Measurements from ENCODE around the gene ZNF865. TPM values are rescaled to one million over a fixed set of nuclear protein-coding genes. Genes with fewer than 3 reads are reported as not detected.

ZNF865 gene
- polyA plus RNA-seq, 1 donor from 2014 or later = 1.7 TPM

GRCh38 chr19:55637534-55637933, 32.1 kb downstream of the ZNF865 start:
- no peaks in the 10 kb centered on the region for H3F3A ChIP-seq (ENCODE audit: insufficient read depth, low read length, poor library complexity, severe bottlenecking)
- no peaks in the 10 kb centered on the region for H3K36me3 ChIP-seq (ENCODE audit: insufficient read depth, low read length)
- no peaks in the 10 kb centered on the region for H3K9me3 ChIP-seq (ENCODE audit: low read length)
- no peak overlapping the region for H3K9ac ChIP-seq (ENCODE audit: low read length)
- H3K4me2 ChIP-seq (ENCODE audit: low read length) = no peak overlapping the region
- H3K27ac ChIP-seq (ENCODE audit: low read length) = no peak overlapping the region
- H3K27me3 ChIP-seq (ENCODE audit: insufficient read depth, low read depth, low read length) = no peaks in the 10 kb centered on the region
- H3K4me3 ChIP-seq (ENCODE audit: low read length) = no peak overlapping the region
- peaks cover 35% of the 10 kb centered on the region for H3K79me2 ChIP-seq (replicated peaks; ENCODE audit: insufficient read depth, low read length)
- no peaks in the 10 kb centered on the region for H4K20me1 ChIP-seq (ENCODE audit: insufficient read depth)
- H2AFZ ChIP-seq (ENCODE audit: low read depth, low read length) = no peak overlapping the region
- no peaks in the 10 kb centered on the region for H3K9me2 ChIP-seq (ENCODE audit: insufficient read depth, low read length)
- no peak for TF ChIP-seq TAF1 (IDR thresholded peaks at IDR 0.05; ENCODE audit: low read depth)
- TF ChIP-seq SMC3 (conservative IDR thresholded peaks at IDR 0.05; ENCODE audit: poor library complexity) = no peak
- TF ChIP-seq MXI1 (conservative IDR thresholded peaks at IDR 0.05; ENCODE audit: poor library complexity, severe bottlenecking) = no peak

GRCh38 chr19:55638864-55639359, 33.5 kb downstream of the ZNF865 start:
- Histone ChIP-seq H3K4me3 (ENCODE audit: low read length) (no peak overlapping the region), H3K79me2 (replicated peaks; ENCODE audit: insufficient read depth, low read length) (peaks cover 41% of the 10 kb centered on the region), H4K20me1 (ENCODE audit: insufficient read depth) (no peaks in the 10 kb centered on the region), H3K36me3 (ENCODE audit: insufficient read depth, low read length) (no peaks in the 10 kb centered on the region), H2AFZ (ENCODE audit: low read depth, low read length) (no peak overlapping the region), H3K4me2 (ENCODE audit: low read length) (no peak overlapping the region), H3F3A (ENCODE audit: insufficient read depth, low read length, poor library complexity, severe bottlenecking) (no peaks in the 10 kb centered on the region), H3K9me3 (ENCODE audit: low read length) (no peaks in the 10 kb centered on the region), H3K27ac (ENCODE audit: low read length) (no peak overlapping the region), H3K27me3 (ENCODE audit: insufficient read depth, low read depth, low read length) (no peaks in the 10 kb centered on the region), H3K9me2 (ENCODE audit: insufficient read depth, low read length) (no peaks in the 10 kb centered on the region), H3K9ac (ENCODE audit: low read length) (no peak overlapping the region)
- peak; percentile 39 for TF ChIP-seq SMC3 (conservative IDR thresholded peaks at IDR 0.05; ENCODE audit: poor library complexity)
- TF ChIP-seq RAD21 (conservative IDR thresholded peaks at IDR 0.05) = no peak
- TF ChIP-seq CTCF (IDR thresholded peaks at IDR 0.05; ENCODE audit: poor library complexity, severe bottlenecking) = peak; percentile 65

- peak overlapping the region; percentile 62 for H3K27ac ChIP-seq (ENCODE audit: low read length)
- peak overlapping the region; percentile 88 for H3K9ac ChIP-seq (ENCODE audit: low read length)
- H3K4me3 ChIP-seq (ENCODE audit: low read length) = peak overlapping the region; percentile 78
- no peaks in the 10 kb centered on the region for H4K20me1 ChIP-seq (ENCODE audit: insufficient read depth)
- no peaks in the 10 kb centered on the region for H3K27me3 ChIP-seq (ENCODE audit: insufficient read depth, low read depth, low read length)
- peak overlapping the region; percentile 86 for H3K4me2 ChIP-seq (ENCODE audit: low read length)
- H3K9me3 ChIP-seq (ENCODE audit: low read length) = no peaks in the 10 kb centered on the region
- no peaks in the 10 kb centered on the region for H3F3A ChIP-seq (ENCODE audit: insufficient read depth, low read length, poor library complexity, severe bottlenecking)
- H3K79me2 ChIP-seq (replicated peaks; ENCODE audit: insufficient read depth, low read length) = peaks cover 43% of the 10 kb centered on the region
- H3K9me2 ChIP-seq (ENCODE audit: insufficient read depth, low read length) = no peaks in the 10 kb centered on the region
- TF ChIP-seq RAD21 (conservative IDR thresholded peaks at IDR 0.05) (no peak), POLR2AphosphoS5 (IDR thresholded peaks at IDR 0.05) (no peak), EP300 (conservative IDR thresholded peaks at IDR 0.05; ENCODE audit: poor library complexity, severe bottlenecking) (no peak), EZH2 (IDR thresholded peaks at IDR 0.05; ENCODE audit: borderline replicate concordance, insufficient read depth, low read length, poor library complexity, severe bottlenecking) (no peak), TAF1 (IDR thresholded peaks at IDR 0.05; ENCODE audit: low read depth) (no peak), CTCF (IDR thresholded peaks at IDR 0.05; ENCODE audit: poor library complexity, severe bottlenecking) (no peak), SMC3 (conservative IDR thresholded peaks at IDR 0.05; ENCODE audit: poor library complexity) (no peak), MXI1 (conservative IDR thresholded peaks at IDR 0.05; ENCODE audit: poor library complexity, severe bottlenecking) (no peak), REST (IDR thresholded peaks at IDR 0.05; ENCODE audit: borderline replicate concordance) (no peak)
- H2AFZ ChIP-seq (ENCODE audit: low read depth, low read length) = peak overlapping the region; percentile 45
- H3K36me3 ChIP-seq (ENCODE audit: insufficient read depth, low read length) = no peaks in the 10 kb centered on the region
Observed at GRCh38 chr19:55640043-55640576, 34.7 kb downstream of the ZNF865 start.
